HepG2 (cell line): ENCODE results near the gene MUC4. TPM values are rescaled to one million over a fixed set of nuclear protein-coding genes. Genes with fewer than 3 reads are reported as not detected.

Source experiments
- ATAC-seq: fragments of 200-7000 bp; cut with Tn5 transposase; 3 replicates; pipeline ENCODE4 v1.9.1; 2020; ENCODE audit warnings: mild to moderate bottlenecking, moderate library complexity
- BruUV-seq: library from RNA; stranded (reverse); fragments of 400-500 nt; replicated peaks from 2 replicates; lab custom pipeline; 2021; lab: Mats Ljungman, UMichigan
- CTCF ChIA-PET: fragments of 300-600 bp; formaldehyde crosslinking; extraction: SDS; loops from one replicate; lab custom pipeline; 2021; ENCODE audit warnings: low total read pairs, inconsistent platforms, low intra/inter-chr PET ratio; lab: Yijun Ruan, JAX
- POLR2A ChIA-PET: fragments of 350-600 bp; sonication (Branson Sonifier 250); formaldehyde crosslinking; loops from one replicate; lab custom pipeline; 2020; ENCODE audit warnings: antibody characterized with exemption, inconsistent platforms; lab: Yijun Ruan, JAX
- DNase-seq: peaks from one replicate; pipeline ENCODE4 v3.0.0-alpha.2; 2015; ENCODE audit warnings: low spot score
- FAIRE-seq: peaks from 3 replicates; lab custom pipeline; 2011; peaks lifted over from hg19 to GRCh38; lab: Jason Lieb, UNC
- H2AFZ ChIP-seq: one replicate; pipeline ENCODE4 v1.6.1; 2011; ENCODE audit warnings: low read length, inconsistent platforms
- H3K27ac ChIP-seq: fragments of 300-600 bp; 3 replicates; pipeline ENCODE4 v1.8.0; 2011; ENCODE audit warnings: mixed run types, mild to moderate bottlenecking, mixed read lengths, low read length, inconsistent platforms; ENCODE audit not compliant: insufficient read depth; ENCODE audit errors: extremely low read length
- H3K27me3 ChIP-seq, 2 experiments: fragments of 200-600 bp in 1 of 2; 2 replicates in 1 of 2; 3 replicates in 1 of 2; pipeline versions ENCODE4 v1.6.0 to v1.8.0; 2011; ENCODE audit warnings: low read length in 2 of 2, mild to moderate bottlenecking in 2 of 2, moderate library complexity in 2 of 2, inconsistent platforms in 1 of 2; ENCODE audit not compliant: insufficient read depth in 2 of 2, control insufficient read depth in 1 of 2
- H3K36me3 ChIP-seq, 2 experiments: fragments of 200-600 bp in 1 of 2; replicated peaks in 1 of 2; 2 replicates in 1 of 2; 3 replicates in 1 of 2; pipeline versions ENCODE4 v1.5.1 to v1.8.0; 2011; ENCODE audit warnings: low read length in 2 of 2, inconsistent platforms in 1 of 2; ENCODE audit not compliant: insufficient read depth in 2 of 2, control insufficient read depth in 1 of 2
- H3K4me1 ChIP-seq: 2 replicates; pipeline ENCODE4 v1.5.1; 2012; ENCODE audit warnings: low read length, inconsistent platforms; ENCODE audit not compliant: insufficient read depth
- H3K4me2 ChIP-seq: 2 replicates; pipeline ENCODE4 v1.6.0; 2011; ENCODE audit warnings: low read depth, low read length, inconsistent platforms
- H3K4me3 ChIP-seq, 3 experiments: fragments of 200-600 bp in 1 of 3; sonication (generic), shearing (Covaris generic) in 1 of 3; replicated peaks in 1 of 3; 2 replicates each; pipeline ENCODE4 v1.5.1; 2011 to 2016; ENCODE audit warnings: low read length in 3 of 3, inconsistent platforms in 2 of 3, low read depth in 2 of 3, mild to moderate bottlenecking in 2 of 3, control low read depth in 1 of 3, mixed read lengths in 1 of 3; ENCODE audit not compliant: insufficient read depth in 1 of 3
- H3K79me2 ChIP-seq: one replicate; pipeline ENCODE4 v1.6.1; 2011; ENCODE audit warnings: low read length, inconsistent platforms; ENCODE audit not compliant: insufficient read depth
- H3K9ac ChIP-seq: 2 replicates; pipeline ENCODE4 v1.6.0; 2011; ENCODE audit warnings: mild to moderate bottlenecking, low read depth, low read length, inconsistent platforms; ENCODE audit not compliant: insufficient read depth
- H3K9me3 ChIP-seq: 2 replicates; pipeline ENCODE4 v1.5.1; 2012; ENCODE audit warnings: mild to moderate bottlenecking, low read length
- H4K20me1 ChIP-seq: 2 replicates; pipeline ENCODE4 v1.6.0; 2011; ENCODE audit warnings: inconsistent platforms, mild to moderate bottlenecking, low read length, moderate library complexity; ENCODE audit not compliant: insufficient read depth
- CHD4 ChIP-seq: fragments of 200-600 bp; sonication (generic); IDR thresholded peaks from 2 replicates; pipeline ENCODE4 v1.7.0; 2017; ENCODE audit warnings: mild to moderate bottlenecking, low read length, borderline replicate concordance
- ESRRA ChIP-seq: sonication (generic); formaldehyde crosslinking; IDR thresholded peaks from 2 replicates; pipeline ENCODE4 v1.5.1; 2020; ENCODE audit warnings: mild to moderate bottlenecking, low read depth, missing genetic modification reagents
- KDM5A ChIP-seq: fragments of 200-600 bp; sonication (generic); IDR thresholded peaks from 2 replicates; pipeline ENCODE4 v1.7.0; 2018; ENCODE audit warnings: antibody characterized with exemption, mild to moderate bottlenecking, low read length, borderline replicate concordance
- NFRKB ChIP-seq: fragments of 450-650 bp; IDR thresholded peaks from 2 replicates; pipeline ENCODE4 v1.6.1; 2017
- PAX8 ChIP-seq: sonication (generic); formaldehyde crosslinking; IDR thresholded peaks from 2 replicates; pipeline ENCODE4 v1.8.0; 2022; ENCODE audit warnings: mild to moderate bottlenecking, missing genetic modification reagents, borderline replicate concordance
- THAP7 ChIP-seq: sonication (generic); formaldehyde crosslinking; IDR thresholded peaks from 2 replicates; pipeline ENCODE4 v1.8.1; 2023; ENCODE audit warnings: mild to moderate bottlenecking, missing genetic modification reagents
- ZFP91 ChIP-seq: sonication (generic); formaldehyde crosslinking; IDR thresholded peaks from 2 replicates; pipeline ENCODE4 v1.9.0; 2022; ENCODE audit warnings: missing genetic modification reagents, mild to moderate bottlenecking, borderline replicate concordance
- ZNF224 ChIP-seq: sonication (generic); formaldehyde crosslinking; IDR thresholded peaks from 2 replicates; pipeline ENCODE4 v1.5.0; 2020; ENCODE audit warnings: mild to moderate bottlenecking, missing genetic modification reagents
- ZNF44 ChIP-seq: sonication (generic); formaldehyde crosslinking; IDR thresholded peaks from 2 replicates; pipeline ENCODE4 v1.5.1; 2020; ENCODE audit warnings: mild to moderate bottlenecking, missing genetic modification reagents
- ZNF552 ChIP-seq: sonication (generic); formaldehyde crosslinking; IDR thresholded peaks from 2 replicates; pipeline ENCODE4 v1.9.0; 2022; ENCODE audit warnings: missing genetic modification reagents, mild to moderate bottlenecking, borderline replicate concordance
- WGBS: methylation state at CpG from one replicate; pipeline ENCODE4 v1.1.6; 2017; ENCODE audit warnings: low lambda C conversion rate; 5-methylcytosine and 5-hydroxymethylcytosine counted together
- in situ Hi-C: cut with HindIII; loops from 2 replicates; pipeline ENCODE4 v1.10.0; 2017; ENCODE audit warnings: low pct_unique_long_range_greater_than_20kb; ENCODE audit not compliant: extremely low pct_ligation_motif_present
- intact Hi-C: fragments of 100-400 bp; cut with micrococcal nuclease; formaldehyde crosslinking; loops from one replicate; pipeline ENCODE4 v1.10.0; 2022; ENCODE audit not compliant: unreplicated experiment
- polyA plus RNA-seq, 8 experiments: library from polyadenylated mRNA; depleted of rRNA in 3 of 8; stranded (reverse) in 7 of 8; unstranded in 1 of 8; fragments of >200 nt; fragmentation: Illumina TruSeq in 4 of 8; extraction: Trizol in 4 of 8; gene quantifications; 2 replicates each; pipeline versions ENCODE4 v1.2.1 to v1.2.3, GENCODE V29; 2011 to 2016; ENCODE audit warnings: low read depth in 4 of 8, missing spikeins in 1 of 8, mixed read lengths in 1 of 8; ENCODE audit not compliant: insufficient read depth in 1 of 8
- total RNA-seq, 5 experiments: library from RNA; depleted of rRNA; stranded (reverse); fragments of >200 nt; fragmentation: Illumina TruSeq; extraction: Trizol; gene quantifications; 2 replicates each; pipeline ENCODE4 v1.2.3, GENCODE V29; 2016; ENCODE audit warnings: low read depth in 1 of 5
- TF ChIP-seq, protein P1 (sequence below): sonication (generic); formaldehyde crosslinking; IDR thresholded peaks from 2 replicates; pipeline ENCODE4 v1.5.1; 2020; ENCODE audit warnings: missing genetic modification reagents, mild to moderate bottlenecking, borderline replicate concordance
- TF ChIP-seq, protein P2 (sequence below): sonication (generic); formaldehyde crosslinking; IDR thresholded peaks from 2 replicates; pipeline ENCODE4 v1.5.0; 2020; ENCODE audit warnings: missing genetic modification reagents

MUC4 gene
- total and polyA plus RNA-seq, 2 of the 13 experiments (the other 11 are each of a cell fraction or from before 2014, with no cell fraction given), result not detected

DNA sequence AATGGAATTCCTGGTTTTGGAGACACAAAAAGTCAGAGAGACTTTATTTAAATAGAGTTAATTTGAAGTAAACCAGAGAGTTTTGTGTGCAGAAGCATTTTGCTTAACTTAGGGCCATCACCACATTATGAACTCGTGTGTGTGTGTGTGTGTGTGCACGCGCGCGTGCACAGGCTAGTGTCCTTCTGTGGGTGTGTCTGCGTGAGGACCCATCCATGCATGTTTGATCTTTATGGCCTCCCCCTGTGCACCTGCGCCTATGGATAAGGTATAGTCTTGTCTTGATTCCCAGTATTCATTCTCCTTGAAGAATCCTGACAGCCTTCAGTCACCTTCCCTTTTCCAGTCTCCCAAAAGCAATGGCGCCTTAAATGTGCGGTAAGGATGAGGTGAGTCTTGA is 65.0 kb downstream of the MUC4 start (continued):
- TF ChIP-seq ZFP91 (CRISPR knock-in tag), result no peak
- TF ChIP-seq CHD4, result no peak

DNA sequence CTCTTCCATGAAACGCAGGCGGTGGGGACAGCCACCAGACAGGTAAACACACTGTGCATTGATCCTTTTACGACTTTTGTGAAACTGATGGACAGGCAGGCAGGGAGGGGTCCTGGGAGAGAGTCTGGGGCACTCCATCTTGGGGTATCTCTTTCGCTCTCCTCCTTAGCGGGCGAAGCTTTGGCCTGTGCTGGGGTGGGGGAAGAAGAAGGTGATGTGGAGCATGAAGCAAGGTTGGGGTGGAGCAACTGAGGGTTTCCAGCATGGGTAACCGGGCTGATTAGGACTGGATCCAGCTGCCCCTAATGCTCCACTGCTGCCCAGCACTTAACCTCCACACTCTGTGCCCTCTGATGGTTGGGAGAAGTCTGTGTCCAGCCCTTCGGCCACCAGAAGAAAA is 65.4 kb downstream of the MUC4 start:
- Histone ChIP-seq H3K4me3 (no peak overlapping the region), H3K27ac (no peak overlapping the region), H3K9ac (no peak overlapping the region), H2AFZ (no peak overlapping the region), H3K79me2 (no peaks in the 10 kb centered on the region), H3K36me3 (no peaks in the 10 kb centered on the region), H3K9me3 (no peaks in the 10 kb centered on the region), H3K27me3 (peaks cover 2 to 11% of the 10 kb centered on the region in 2 experiments; a peak in 4 of 5 replicates), H3K4me2 (no peak overlapping the region), H3K4me1 (peaks cover 5% of the 10 kb centered on the region), H4K20me1 (no peaks in the 10 kb centered on the region)
- ATAC-seq (no peak), DNase-seq (no peak), FAIRE-seq (no peak)
- no TSS peak for BruUV-seq
- TF ChIP-seq THAP7 (CRISPR knock-in tag) (no peak), ZNF44 (CRISPR knock-in tag) (no peak), ZNF552 (CRISPR knock-in tag) (no peak), KDM5A (no peak), ZNF224 (CRISPR knock-in tag) (no peak), ESRRA (CRISPR knock-in tag) (no peak), PAX8 (CRISPR knock-in tag) (no peak), NFRKB (no peak)
- TF ChIP-seq, protein P1, sequence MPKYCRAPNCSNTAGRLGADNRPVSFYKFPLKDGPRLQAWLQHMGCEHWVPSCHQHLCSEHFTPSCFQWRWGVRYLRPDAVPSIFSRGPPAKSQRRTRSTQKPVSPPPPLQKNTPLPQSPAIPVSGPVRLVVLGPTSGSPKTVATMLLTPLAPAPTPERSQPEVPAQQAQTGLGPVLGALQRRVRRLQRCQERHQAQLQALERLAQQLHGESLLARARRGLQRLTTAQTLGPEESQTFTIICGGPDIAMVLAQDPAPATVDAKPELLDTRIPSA (CRISPR knock-in tag), result no peak
- TF ChIP-seq, protein P2, sequence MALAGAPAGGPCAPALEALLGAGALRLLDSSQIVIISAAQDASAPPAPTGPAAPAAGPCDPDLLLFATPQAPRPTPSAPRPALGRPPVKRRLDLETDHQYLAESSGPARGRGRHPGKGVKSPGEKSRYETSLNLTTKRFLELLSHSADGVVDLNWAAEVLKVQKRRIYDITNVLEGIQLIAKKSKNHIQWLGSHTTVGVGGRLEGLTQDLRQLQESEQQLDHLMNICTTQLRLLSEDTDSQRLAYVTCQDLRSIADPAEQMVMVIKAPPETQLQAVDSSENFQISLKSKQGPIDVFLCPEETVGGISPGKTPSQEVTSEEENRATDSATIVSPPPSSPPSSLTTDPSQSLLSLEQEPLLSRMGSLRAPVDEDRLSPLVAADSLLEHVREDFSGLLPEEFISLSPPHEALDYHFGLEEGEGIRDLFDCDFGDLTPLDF (CRISPR knock-in tag), result no peak
- in situ Hi-C loops (no loop called here), intact Hi-C loops (no loop called here)
- CTCF ChIA-PET, result no interaction called here
- POLR2A ChIA-PET, result no interaction called here
- 69% methylated on average over 8 of the region's 8 CpGs for WGBS
